HG02870 (cell line): Measurements from ENCODE around the gene SMYD3.

Experiments used
- ATAC-seq: cut with Tn5 transposase; IDR thresholded peaks from one replicate; pipeline ENCODE4 v1.9.1; 2021; ENCODE audit warnings: mild to moderate bottlenecking, moderate library complexity; ENCODE audit not compliant: unreplicated experiment

The SMYD3 gene

GRCh38 chr1:245710961-245711903 is 795.8 kb downstream of the SMYD3 start:
- ATAC-seq, result no peak

GRCh38 chr1:245707941-245708340 is 799.1 kb downstream of the SMYD3 start:
- no peak for ATAC-seq

GRCh38 chr1:245704765-245705164 is 802.3 kb downstream of the SMYD3 start:
- ATAC-seq, result no peak

- ATAC-seq, result no peak
These were observed 802.7 kb downstream of the SMYD3 start for GRCh38 chr1:245704341-245704740.

- ATAC-seq, result no peak
These were observed 804.7 kb downstream of the SMYD3 start for GRCh38 chr1:245702346-245702745.

- no peak for ATAC-seq
These were observed 805.4 kb downstream of the SMYD3 start for GRCh38 chr1:245701631-245702030.

GRCh38 chr1:245700631-245701030 is 806.4 kb downstream of the SMYD3 start:
- ATAC-seq, result no peak
